Hindlimb muscle (tissue), 1 donor: Measurements from ENCODE around the gene EXOC7. TPM values are rescaled to one million over a fixed set of nuclear protein-coding genes. Genes with fewer than 3 reads are reported as not detected.

Source experiments
- DNase-seq: peaks from one replicate; pipeline ENCODE4 v3.0.0-alpha.2; 2013
- polyA plus RNA-seq: library from polyadenylated mRNA; unstranded; fragments of 120-200 nt; gene quantifications from one replicate; pipeline ENCODE4 v1.2.1, GENCODE V29; 2013; ENCODE audit not compliant: insufficient read length

The EXOC7 gene
- polyA plus RNA-seq, 1 donor: 84.2 TPM

DNA sequence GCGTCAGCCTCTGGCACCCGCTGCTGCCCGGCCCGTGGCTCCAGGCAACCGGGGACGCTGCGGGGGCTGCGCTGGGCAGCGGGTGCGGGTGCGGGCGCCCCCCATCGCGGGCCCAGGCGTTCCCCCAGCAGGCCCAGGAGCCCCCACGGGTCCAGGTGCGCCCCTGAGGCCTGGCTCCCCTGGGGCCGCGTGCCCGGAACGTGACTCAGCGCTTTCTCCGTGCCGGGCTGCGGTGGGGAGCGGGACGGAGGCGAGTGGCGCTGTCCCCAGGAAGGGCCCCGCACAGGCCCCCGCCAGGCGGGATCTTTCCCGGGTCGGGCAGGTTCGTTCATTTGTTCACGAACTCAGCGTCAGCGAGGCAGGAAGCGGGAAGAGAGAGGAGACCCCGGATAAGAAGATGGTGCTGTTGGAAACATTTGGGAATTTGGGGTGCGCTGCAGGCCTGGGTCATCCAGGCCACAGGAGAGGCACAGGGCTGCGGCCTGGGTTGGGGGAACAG lies 18.4 kb upstream of the EXOC7 start:
- peak; percentile 30 for DNase-seq

- DNase-seq: no peak
Measured at GRCh38 chr17:76120658-76121008, 17.0 kb upstream of the EXOC7 start.

- no peak for DNase-seq
Measured at GRCh38 chr17:76119409-76120371, 16.1 kb upstream of the EXOC7 start.

DNA sequence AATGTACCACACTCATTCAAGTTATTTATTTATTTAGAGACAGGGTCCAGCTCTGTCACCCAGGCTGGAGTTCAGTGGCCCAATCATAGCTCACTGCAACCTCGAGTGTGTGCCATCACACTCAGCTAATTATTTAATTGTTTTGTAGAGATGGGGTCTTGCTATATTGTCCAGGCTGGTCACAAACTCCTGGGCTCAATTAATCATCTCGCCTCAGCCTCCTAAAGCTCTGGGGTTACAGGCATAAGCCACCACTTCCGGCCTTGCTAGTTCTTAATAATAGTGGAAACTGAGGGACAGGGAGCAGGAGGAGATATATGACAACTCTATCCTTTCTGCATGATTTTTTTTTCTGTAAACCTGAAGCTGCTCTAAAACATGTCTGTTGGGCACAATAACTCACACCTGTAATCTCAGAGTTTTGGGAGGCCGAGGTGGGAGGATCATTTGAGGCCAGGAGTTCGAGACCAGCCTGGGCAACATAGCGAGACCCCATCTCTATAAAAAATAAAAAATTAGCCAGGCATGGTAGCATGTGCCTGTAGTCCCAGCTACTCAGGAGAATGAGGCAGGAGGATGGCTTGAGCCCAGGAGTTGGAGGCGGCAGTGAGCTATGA lies 11.7 kb upstream of the EXOC7 start:
- no peak for DNase-seq

GRCh38 chr17:76111956-76112355 lies 8.4 kb upstream of the EXOC7 start:
- DNase-seq: no peak

DNA sequence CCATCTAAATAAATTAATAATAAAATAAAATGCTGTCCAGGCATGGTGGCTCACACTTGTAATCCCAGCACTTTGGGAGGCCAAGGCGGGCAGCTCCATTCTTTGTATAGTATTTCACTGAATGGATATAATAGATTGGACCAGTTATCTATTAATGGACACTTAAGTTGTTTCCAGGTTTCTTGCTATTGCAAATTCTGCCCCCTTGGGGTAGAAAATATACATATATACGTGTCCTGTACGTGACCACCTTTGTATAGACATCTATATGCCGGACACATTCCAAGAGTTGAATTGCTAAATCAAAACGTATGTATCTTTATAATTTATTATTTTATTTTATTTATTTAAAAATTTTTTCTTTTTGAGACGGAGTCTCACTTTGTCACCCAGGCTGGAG lies 3.9 kb upstream of the EXOC7 start:
- DNase-seq: no peak

GRCh38 chr17:76106703-76107102 lies 3.1 kb upstream of the EXOC7 start:
- no peak for DNase-seq

GRCh38 chr17:76104896-76105231 lies 1.3 kb upstream of the EXOC7 start:
- no peak for DNase-seq

GRCh38 chr17:76104140-76104895 lies 731 bp upstream of the EXOC7 start:
- no peak for DNase-seq

- DNase-seq: no peak
Measured at GRCh38 chr17:76102944-76103273, 678 bp downstream of the EXOC7 start.

- DNase-seq: no peak
Measured at GRCh38 chr17:76097716-76098295, 5.8 kb downstream of the EXOC7 start.

DNA sequence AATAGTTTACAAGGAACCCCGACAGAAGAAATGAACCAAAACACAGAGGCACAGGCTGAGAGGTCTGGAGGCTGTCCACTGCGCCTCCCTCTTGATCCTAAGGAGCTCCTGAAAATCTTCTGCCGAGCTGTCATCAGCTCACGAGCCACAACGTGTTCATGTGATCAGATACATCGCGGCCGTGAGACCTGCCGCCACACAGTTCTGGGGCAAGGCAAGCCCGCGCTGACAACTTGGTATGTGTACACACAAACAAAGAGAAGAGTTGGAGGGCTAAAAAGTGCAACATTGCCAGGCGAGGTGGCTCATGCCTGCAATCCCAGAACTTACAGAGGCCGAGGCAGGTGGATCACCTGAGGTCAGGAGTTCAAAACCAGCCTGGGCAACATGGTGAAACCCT lies 7.6 kb downstream of the EXOC7 start:
- no peak for DNase-seq

DNA sequence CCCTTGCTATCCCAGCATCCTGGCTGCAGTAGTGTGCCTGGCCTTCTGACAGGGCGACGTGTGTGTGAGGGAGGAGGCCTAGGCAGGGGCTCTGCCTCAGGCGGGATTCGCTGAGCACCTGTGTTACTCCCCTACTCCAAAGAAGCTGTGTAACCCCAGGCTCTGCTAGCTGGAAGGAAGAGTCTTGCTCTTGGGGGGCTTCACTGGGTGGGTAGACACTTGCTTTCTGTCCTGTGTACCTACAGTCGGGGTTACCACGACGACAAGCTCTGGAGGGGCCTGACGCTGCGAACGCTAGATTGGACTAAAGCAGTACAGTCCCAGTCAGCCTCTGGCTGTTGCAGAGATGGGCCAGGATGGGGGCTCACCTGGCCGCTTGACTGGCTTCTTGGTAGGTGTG lies 9.5 kb downstream of the EXOC7 start:
- no peak for DNase-seq

DNA sequence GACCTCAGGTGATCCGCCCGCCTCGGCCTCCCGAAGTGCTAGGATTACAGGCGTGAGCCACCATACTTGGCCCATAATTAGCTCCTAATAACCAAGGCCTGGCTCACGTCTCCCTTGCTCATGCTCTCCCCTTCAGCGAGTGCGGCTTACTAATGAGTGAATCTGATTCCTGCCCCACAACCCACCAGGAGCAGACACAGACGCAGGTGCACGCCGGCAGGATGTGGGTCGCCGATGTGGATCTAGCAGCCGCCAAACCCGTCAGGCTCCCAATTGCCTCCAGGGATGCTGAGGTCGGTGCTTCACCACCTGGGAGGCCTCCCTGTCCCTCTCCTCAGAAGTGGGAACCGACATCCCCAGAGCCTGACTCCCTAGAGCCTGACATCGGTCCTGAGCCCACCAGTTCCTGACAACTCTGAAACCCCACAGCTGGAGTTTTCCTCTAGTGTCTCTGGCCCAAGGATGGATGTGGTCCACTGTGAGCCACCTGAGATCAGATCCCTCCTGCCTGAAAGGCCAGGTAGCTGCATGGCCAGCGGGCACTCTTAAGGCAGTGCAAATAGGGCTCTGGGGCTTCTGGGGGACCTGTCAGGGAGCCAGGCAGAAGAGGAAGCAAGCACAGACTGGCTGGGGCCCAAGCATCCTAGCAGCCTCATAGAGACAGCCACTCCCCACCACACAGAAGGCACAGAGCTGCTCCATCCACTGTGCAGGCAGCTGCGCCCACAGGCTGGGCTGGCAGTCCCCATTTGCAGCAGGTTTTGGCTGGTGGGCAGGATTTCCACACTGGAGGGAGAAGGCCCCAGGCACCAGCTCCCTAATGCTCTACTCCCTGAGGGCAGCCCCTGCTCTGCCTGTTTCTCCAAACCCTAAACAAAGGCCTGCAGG lies 10.8 kb downstream of the EXOC7 start:
- DNase-seq: no peak

DNA sequence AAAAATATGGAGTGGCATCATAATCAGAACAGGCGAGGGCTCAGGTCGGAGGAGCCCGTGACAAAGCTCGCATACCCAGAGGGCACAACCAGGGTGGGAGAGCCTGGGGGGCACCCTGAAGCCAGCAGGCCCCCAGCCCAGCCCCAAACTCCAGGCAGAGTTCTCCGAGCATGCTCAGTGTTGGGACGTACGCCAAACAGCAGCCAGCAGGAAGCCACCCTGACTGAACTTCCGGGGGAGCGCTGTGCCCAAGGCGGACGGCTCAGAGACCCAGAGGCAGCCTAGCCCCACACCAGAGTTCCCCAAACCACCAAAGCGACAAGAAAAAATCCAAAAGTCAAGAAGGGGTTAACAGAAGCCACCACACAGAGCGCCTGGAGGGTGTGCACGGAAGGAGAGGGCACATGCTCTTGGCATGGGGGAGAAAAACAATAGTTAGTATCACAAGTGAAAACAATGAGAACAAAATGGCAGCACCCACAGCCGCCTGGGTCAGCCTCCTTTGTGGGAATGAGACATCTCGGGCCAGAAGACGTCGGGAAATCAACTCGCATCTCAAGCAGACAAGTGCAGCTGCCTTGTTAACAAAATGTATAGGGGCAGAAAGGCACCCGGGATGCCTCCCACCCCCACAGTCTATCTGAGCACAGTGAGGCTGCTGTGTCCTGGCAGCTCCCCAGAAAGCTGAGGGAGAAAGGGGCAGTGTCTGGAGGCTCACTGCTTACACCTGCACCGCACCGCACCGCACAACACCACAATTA lies 11.9 kb downstream of the EXOC7 start:
- no peak for DNase-seq

- DNase-seq: no peak
Measured at GRCh38 chr17:76090517-76091129, 13.0 kb downstream of the EXOC7 start.

DNA sequence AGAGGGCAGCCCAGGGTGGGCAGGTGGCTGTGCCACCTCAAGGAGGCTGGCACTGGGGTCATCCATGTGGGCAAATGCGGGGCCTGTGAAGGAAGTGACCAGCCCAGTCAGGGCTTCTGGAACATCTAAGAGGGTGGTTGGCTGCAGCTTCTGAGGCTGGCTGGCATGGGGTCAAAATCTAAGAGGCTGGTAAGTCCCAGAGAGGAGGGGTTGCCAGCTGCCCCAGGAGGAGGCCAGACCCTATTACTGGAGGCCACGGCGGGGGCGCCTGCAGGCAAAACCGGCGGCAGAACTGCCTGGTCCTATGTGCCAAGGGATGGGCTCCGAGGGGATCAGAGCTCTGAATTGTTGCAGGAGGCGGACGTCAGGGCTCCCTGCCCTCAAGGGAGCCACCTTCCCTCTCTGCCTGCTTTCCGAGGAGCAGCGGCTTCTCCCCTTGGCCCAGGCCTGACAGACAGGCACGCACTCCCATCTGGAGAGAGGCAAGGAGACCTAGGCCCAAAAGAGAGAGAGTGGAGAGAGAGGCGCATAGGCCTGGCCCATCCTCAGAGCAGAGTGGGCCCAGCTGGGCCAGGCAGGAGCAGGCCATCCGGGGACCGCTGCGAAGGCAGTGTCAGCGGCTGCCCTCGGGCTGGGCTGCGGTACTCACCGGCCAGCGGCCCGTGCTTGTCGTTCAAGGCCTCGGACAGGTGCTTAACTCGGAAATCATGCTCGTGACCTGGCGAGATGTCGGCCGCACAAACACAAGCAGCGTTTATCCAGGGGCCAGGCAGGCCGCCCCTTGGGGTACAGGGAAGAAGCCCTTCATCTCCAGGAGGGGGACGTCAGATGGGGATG lies 13.7 kb downstream of the EXOC7 start:
- no peak for DNase-seq

DNA sequence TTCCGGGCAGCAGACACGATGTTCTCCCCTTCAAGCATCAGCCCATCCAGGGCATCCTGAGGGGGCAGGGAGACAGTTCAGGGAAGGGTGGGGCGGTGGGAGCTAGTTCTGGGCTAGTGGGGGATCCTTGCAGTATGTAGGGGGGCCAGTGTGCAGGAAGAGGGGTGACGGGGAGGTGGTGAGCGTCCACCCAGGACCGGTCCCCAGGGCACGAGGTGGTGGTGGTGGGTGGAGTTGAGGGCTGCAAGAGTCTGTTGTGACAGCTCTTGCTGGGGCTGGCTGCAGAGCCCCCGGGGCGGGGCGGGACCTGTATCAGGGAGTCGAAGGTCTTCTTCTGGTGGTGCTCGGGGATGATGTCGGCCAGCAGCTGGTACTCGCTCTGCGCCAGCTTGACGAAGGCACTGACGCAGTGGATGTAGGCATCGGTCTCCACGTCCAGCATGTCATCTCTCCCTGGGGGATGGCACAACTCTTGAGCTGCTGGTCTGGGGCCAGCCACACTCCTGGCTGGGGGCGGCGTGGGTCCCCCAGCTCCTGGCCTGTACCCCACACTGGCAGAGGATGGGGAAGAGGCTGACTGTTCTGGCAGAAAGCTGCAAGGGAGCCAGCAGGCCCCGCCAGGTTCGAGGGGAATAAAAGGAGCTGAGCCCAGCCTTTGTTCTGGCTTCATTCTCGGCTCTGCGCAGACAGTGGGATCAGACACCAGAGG lies 14.6 kb downstream of the EXOC7 start:
- no peak for DNase-seq
